GM12878 (cell line): ENCODE results near the gene GMCL2. TPM values are rescaled to one million over a fixed set of nuclear protein-coding genes. Genes with fewer than 3 reads are reported as not detected.

Experiments used
- ATAC-seq: fragments of 200-7000 bp; cut with Tn5 transposase; 3 replicates; pipeline ENCODE4 v1.9.1; 2020; ENCODE audit warnings: mild to moderate bottlenecking, moderate library complexity
- BruUV-seq: library from RNA; stranded (reverse); fragments of 400-500 nt; replicated peaks from 2 replicates; lab custom pipeline; 2021; lab: Mats Ljungman, UMichigan
- CTCF ChIA-PET: fragments of 300-600 bp; sonication (Branson Sonifier 250); formaldehyde crosslinking; extraction: SDS; loops from one replicate; lab custom pipeline; 2021; ENCODE audit warnings: inconsistent platforms; lab: Yijun Ruan, JAX
- POLR2A ChIA-PET: fragments of 350-600 bp; formaldehyde crosslinking; extraction: SDS; loops from one replicate; lab custom pipeline; 2021; ENCODE audit warnings: inconsistent platforms; lab: Charles Lee
- RAD21 ChIA-PET: fragments of 300-600 bp; sonication (Branson Sonifier 250); formaldehyde crosslinking; loops from one replicate; lab custom pipeline; 2023; ENCODE audit warnings: antibody characterized with exemption; ENCODE audit not compliant: unreplicated experiment; lab: Charles Lee
- SMC1A ChIA-PET: fragments of 300-600 bp; sonication (Branson Sonifier 250); formaldehyde crosslinking; loops from one replicate; lab custom pipeline; 2023; ENCODE audit not compliant: unreplicated experiment, uncharacterized antibody; lab: Charles Lee
- DNase-seq: peaks from one replicate; pipeline ENCODE4 v3.0.0-alpha.2; 2011; ENCODE audit warnings: low read depth, low spot score
- FAIRE-seq: peaks from 3 replicates; lab custom pipeline; 2011; peaks lifted over from hg19 to GRCh38; lab: Jason Lieb, UNC
- H2AFZ ChIP-seq: 2 replicates; pipeline ENCODE4 v1.6.0; 2011; ENCODE audit warnings: low read depth, low read length, control low read depth; ENCODE audit not compliant: control insufficient read depth
- H3K27ac ChIP-seq: 2 replicates; pipeline ENCODE4 v1.5.1; 2011; ENCODE audit warnings: control low read depth; ENCODE audit not compliant: control insufficient read depth, insufficient read depth
- H3K27me3 ChIP-seq, 2 experiments: replicated peaks in 1 of 2; 2 replicates each; pipeline versions ENCODE4 v1.6.0 to v1.6.1; 2011; ENCODE audit warnings: low read length in 1 of 2; ENCODE audit not compliant: control insufficient read depth in 2 of 2, insufficient read depth in 2 of 2
- H3K36me3 ChIP-seq, 2 experiments: 2 replicates each; pipeline ENCODE4 v1.5.1; 2011; ENCODE audit warnings: low read length in 1 of 2; ENCODE audit not compliant: control insufficient read depth in 2 of 2, insufficient read depth in 2 of 2
- H3K4me1 ChIP-seq: 2 replicates; pipeline ENCODE4 v1.6.1; 2011; ENCODE audit warnings: mild to moderate bottlenecking, low read length, moderate library complexity, mixed read lengths; ENCODE audit not compliant: control insufficient read depth, insufficient read depth
- H3K4me2 ChIP-seq: 2 replicates; pipeline ENCODE4 v1.6.0; 2011; ENCODE audit warnings: control low read depth; ENCODE audit not compliant: control insufficient read depth, insufficient read depth
- H3K4me3 ChIP-seq: fragments of 200-600 bp; sonication (generic); 2 replicates; pipeline ENCODE4 v1.5.1; 2016
- H3K79me2 ChIP-seq: 2 replicates; pipeline ENCODE4 v1.6.0; 2011; ENCODE audit warnings: low read length; ENCODE audit not compliant: control insufficient read depth, insufficient read depth
- H3K9ac ChIP-seq: 2 replicates; pipeline ENCODE4 v1.8.0; 2011; ENCODE audit warnings: low read length, control low read depth, mixed read lengths; ENCODE audit not compliant: control insufficient read depth, insufficient read depth
- H3K9me3 ChIP-seq: replicated peaks from 3 replicates; pipeline ENCODE4 v1.5.1; 2011; ENCODE audit warnings: mild to moderate bottlenecking, low read length; ENCODE audit not compliant: control insufficient read depth, insufficient read depth
- H4K20me1 ChIP-seq: 2 replicates; pipeline ENCODE4 v1.6.0; 2011; ENCODE audit not compliant: control insufficient read depth, insufficient read depth
- BACH1 ChIP-seq: fragments of 450-650 bp; IDR thresholded peaks from 2 replicates; pipeline ENCODE4 v1.6.1; 2017; ENCODE audit warnings: mild to moderate bottlenecking, borderline replicate concordance
- FOXK2 ChIP-seq: fragments of 450-650 bp; IDR thresholded peaks from 2 replicates; pipeline ENCODE4 v1.6.1; 2017; ENCODE audit warnings: mild to moderate bottlenecking, moderate library complexity
- HCFC1 ChIP-seq: fragments of 150-350 bp; IDR thresholded peaks from 2 replicates; pipeline ENCODE4 v1.6.1; 2014; ENCODE audit warnings: low read length
- MTA3 ChIP-seq: IDR thresholded peaks from 2 replicates; pipeline ENCODE4 v1.6.1; 2012; ENCODE audit warnings: low read length, inconsistent platforms, borderline replicate concordance
- NFYA ChIP-seq: IDR thresholded peaks from 2 replicates; pipeline ENCODE4 v1.6.1; 2011; ENCODE audit warnings: low read depth, mild to moderate bottlenecking, low read length, improper control_type of control experiment, borderline replicate concordance
- SIX5 ChIP-seq: IDR thresholded peaks from 2 replicates; pipeline ENCODE4 v1.6.1; 2011; ENCODE audit warnings: mild to moderate bottlenecking, low read depth, low read length, moderate library complexity; ENCODE audit not compliant: severe bottlenecking
- SP1 ChIP-seq: IDR thresholded peaks from one replicate; pipeline ENCODE4 v1.6.1; 2011; ENCODE audit warnings: low read depth, low read length
- SUZ12 ChIP-seq: fragments of 200-600 bp; sonication (generic); IDR thresholded peaks from one replicate; pipeline ENCODE4 v1.6.1; 2018; ENCODE audit warnings: antibody characterized with exemption, mild to moderate bottlenecking; ENCODE audit not compliant: unreplicated experiment
- ZNF622 ChIP-seq: fragments of 450-650 bp; IDR thresholded peaks from 2 replicates; pipeline ENCODE4 v1.6.1; 2017; ENCODE audit warnings: mild to moderate bottlenecking, inconsistent platforms
- WGBS: methylation state at CpG from one replicate; pipeline ENCODE4 v1.1.6; 2016; ENCODE audit warnings: low lambda C conversion rate; ENCODE audit not compliant: insufficient replicate concordance, insufficient coverage; ENCODE audit errors: missing lambda C conversion rate; 5-methylcytosine and 5-hydroxymethylcytosine counted together
- in situ Hi-C: fragments of 300-500 bp; cut with MboI; formaldehyde crosslinking; loops from 9 replicates; pipeline ENCODE4 v1.14.3; 2018; ENCODE audit warnings: mixed read lengths
- intact Hi-C: fragments of 100-400 bp; cut with micrococcal nuclease; formaldehyde crosslinking; loops from one replicate; pipeline ENCODE4 v1.14.2; 2022; ENCODE audit not compliant: unreplicated experiment
- polyA plus RNA-seq, 11 experiments: library from polyadenylated mRNA; depleted of rRNA in 4 of 11; unstranded in 6 of 11; stranded (reverse) in 5 of 11; fragments of >200 nt; fragmentation: Nextera tagmentation in 4 of 11; fragmentation: Illumina TruSeq in 1 of 11; extraction: Ambion mirVana in 4 of 11; extraction: Trizol in 1 of 11; gene quantifications; 1 replicate in 1 of 11; 2 replicates in 10 of 11; pipeline versions ENCODE4 v1.2.1 to v1.2.3, GENCODE V29; 2011 to 2016; ENCODE audit warnings: inconsistent platforms in 2 of 11, missing spikeins in 2 of 11, low read depth in 1 of 11
- total RNA-seq, 4 experiments: library from RNA; depleted of rRNA in 3 of 4; stranded (reverse); fragments of >200 nt in 3 of 4; fragmentation: Illumina TruSeq in 1 of 4; extraction: Trizol in 1 of 4; gene quantifications; 2 replicates each; pipeline versions ENCODE4 v1.2.1 to v1.2.3, GENCODE V29; 2013 to 2021
- TF ChIP-seq, protein P1 (sequence below): IDR thresholded peaks from 2 replicates; pipeline ENCODE4 v1.6.1; 2012; ENCODE audit warnings: mild to moderate bottlenecking, low read depth, low read length
- TF ChIP-seq, protein P2 (sequence below): IDR thresholded peaks from 2 replicates; pipeline ENCODE4 v1.6.1; 2012; ENCODE audit warnings: low read length, inconsistent platforms

Gene GMCL2
- total and polyA plus RNA-seq, 10 of the 15 experiments (the other 5 are each of a cell fraction or from before 2014, with no cell fraction given) = 0.07 TPM; not detected in 9

DNA sequence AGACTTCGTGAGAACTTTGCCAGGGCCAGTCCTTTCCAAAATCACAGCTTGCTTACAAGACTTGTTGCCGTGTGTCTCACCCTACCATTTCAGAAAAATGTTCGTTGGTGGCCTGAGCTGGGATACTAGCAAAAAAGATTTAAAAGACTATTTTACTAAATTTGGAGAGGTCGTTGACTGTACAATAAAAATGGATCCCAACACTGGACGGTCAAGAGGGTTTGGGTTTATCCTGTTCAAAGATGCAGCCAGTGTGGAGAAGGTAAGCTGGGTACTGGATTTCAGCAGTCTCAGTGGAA is 18.5 kb upstream of the GMCL2 start:
- Histone ChIP-seq H4K20me1 (peaks cover 24% of the 10 kb centered on the region), H3K9ac (peak overlapping the region; percentile 84), H2AFZ (no peak overlapping the region), H3K79me2 (peaks cover 62% of the 10 kb centered on the region), H3K27ac (peak overlapping the region; percentile 67), H3K27me3 (no peaks in the 10 kb centered on the region), H3K36me3 (peaks cover 31 to 46% of the 10 kb centered on the region in 2 experiments), H3K9me3 (no peaks in the 10 kb centered on the region), H3K4me3 (peak overlapping the region; percentile 97), H3K4me2 (peak overlapping the region; percentile 88), H3K4me1 (peaks cover 15% of the 10 kb centered on the region)
- TF ChIP-seq MTA3 (peak; percentile 59; the same call in 1 of the 2 replicates), FOXK2 (no peak)
- SMC1A ChIA-PET = interaction anchor here (1.1 to 2.1 kb wide), 3 partner anchors 10 to 25 kb away, joined by 3 to 5 read pairs (median 4); no protein-coding TSS in a partner anchor
- CTCF ChIA-PET = interaction anchor here (2.8 kb wide), 1 partner anchor 10 kb away, joined by 12 read pairs; no protein-coding TSS in a partner anchor
- intact Hi-C loops = no loop called here
- ATAC-seq = no peak
- no TSS peak for BruUV-seq
- 0% methylated on average over 5 of the region's 5 CpGs for WGBS
- POLR2A ChIA-PET = interaction anchor here (0.5 to 1.1 kb wide), 2 partner anchors 11 to 1177 kb away, joined by 3 to 5 read pairs; no protein-coding TSS in a partner anchor
- RAD21 ChIA-PET = no interaction called here
- DNase-seq = no peak
- no peak for FAIRE-seq
- in situ Hi-C loops = no loop called here

DNA sequence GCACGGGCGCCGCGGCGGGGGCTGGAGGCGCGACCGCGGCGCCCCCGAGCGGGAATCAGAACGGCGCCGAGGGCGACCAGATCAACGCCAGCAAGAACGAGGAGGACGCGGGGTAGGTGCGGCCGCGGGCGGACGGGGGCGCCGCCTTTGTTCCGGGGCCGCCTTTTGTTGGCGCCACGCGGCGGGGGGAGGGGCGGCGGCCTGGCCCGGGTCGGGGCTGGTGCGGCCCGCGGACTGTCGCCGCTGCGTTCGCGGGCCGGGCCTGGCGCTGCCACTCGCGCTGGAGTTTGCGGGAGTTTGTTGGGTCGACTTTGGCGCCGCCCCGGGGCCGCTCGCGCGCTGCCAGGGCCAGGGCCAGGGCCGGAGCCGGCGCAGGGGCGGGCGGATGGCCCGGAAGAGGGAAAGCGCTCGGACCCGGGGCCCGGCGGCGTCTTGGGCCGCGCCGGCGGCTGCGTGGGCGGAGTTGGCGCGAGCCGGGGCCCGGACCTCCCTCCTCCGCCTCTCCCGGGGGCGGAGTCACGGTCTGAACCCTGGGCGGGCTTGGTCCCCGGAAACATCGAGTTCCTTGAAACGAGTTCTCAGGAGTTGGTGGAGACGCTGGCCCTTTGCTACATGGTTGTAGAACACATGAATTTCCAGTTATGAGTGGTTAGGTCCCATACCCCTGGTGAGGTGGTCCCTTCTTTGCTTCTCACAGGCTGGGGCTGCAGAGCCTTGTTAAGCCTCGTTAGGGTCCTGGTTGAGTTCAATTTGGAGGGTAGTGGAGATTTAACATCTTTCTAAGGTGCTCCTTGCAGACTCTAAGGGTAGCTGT is 18.0 kb upstream of the GMCL2 start:
- BruUV-seq = no TSS peak
- Histone ChIP-seq H3K79me2 (peaks cover 58% of the 10 kb centered on the region), H3K4me2 (peak overlapping the region; percentile 88), H4K20me1 (peaks cover 24% of the 10 kb centered on the region), H3K9ac (peak overlapping the region; percentile 84), H2AFZ (no peak overlapping the region), H3K9me3 (no peaks in the 10 kb centered on the region), H3K27me3 (no peaks in the 10 kb centered on the region), H3K4me1 (peaks cover 15% of the 10 kb centered on the region), H3K4me3 (peak overlapping the region; percentile 97), H3K27ac (peak overlapping the region; percentile 67), H3K36me3 (peaks cover 27 to 42% of the 10 kb centered on the region in 2 experiments)
- CTCF ChIA-PET = interaction anchor here (1.1 to 2.8 kb wide), 4 partner anchors 9 to 129 kb away, joined by 3 to 12 read pairs (median 4); no protein-coding TSS in a partner anchor
- FAIRE-seq = peak; percentile 52
- intact Hi-C loops = no loop called here
- POLR2A ChIA-PET = interaction anchor here (0.5 to 1.5 kb wide), 6 partner anchors 11 to 1177 kb away, joined by 3 to 13 read pairs (median 5); partner anchors contain the start of gene PHYKPL
- SMC1A ChIA-PET = interaction anchor here (1.1 to 1.3 kb wide), 3 partner anchors 11 to 27 kb away, joined by 3 to 4 read pairs (median 3); partner anchors contain the start of gene PHYKPL
- RAD21 ChIA-PET = no interaction called here
- ATAC-seq = peak; percentile 73
- in situ Hi-C loops = no loop called here
- DNase-seq = no peak
- under 1% methylated on average over 48 of the region's 90 CpGs for WGBS
- TF ChIP-seq ZNF622 = no peak
- TF ChIP-seq BACH1 = peak; percentile 73; the same call in 1 of the 2 replicates
- TF ChIP-seq, protein P1, sequence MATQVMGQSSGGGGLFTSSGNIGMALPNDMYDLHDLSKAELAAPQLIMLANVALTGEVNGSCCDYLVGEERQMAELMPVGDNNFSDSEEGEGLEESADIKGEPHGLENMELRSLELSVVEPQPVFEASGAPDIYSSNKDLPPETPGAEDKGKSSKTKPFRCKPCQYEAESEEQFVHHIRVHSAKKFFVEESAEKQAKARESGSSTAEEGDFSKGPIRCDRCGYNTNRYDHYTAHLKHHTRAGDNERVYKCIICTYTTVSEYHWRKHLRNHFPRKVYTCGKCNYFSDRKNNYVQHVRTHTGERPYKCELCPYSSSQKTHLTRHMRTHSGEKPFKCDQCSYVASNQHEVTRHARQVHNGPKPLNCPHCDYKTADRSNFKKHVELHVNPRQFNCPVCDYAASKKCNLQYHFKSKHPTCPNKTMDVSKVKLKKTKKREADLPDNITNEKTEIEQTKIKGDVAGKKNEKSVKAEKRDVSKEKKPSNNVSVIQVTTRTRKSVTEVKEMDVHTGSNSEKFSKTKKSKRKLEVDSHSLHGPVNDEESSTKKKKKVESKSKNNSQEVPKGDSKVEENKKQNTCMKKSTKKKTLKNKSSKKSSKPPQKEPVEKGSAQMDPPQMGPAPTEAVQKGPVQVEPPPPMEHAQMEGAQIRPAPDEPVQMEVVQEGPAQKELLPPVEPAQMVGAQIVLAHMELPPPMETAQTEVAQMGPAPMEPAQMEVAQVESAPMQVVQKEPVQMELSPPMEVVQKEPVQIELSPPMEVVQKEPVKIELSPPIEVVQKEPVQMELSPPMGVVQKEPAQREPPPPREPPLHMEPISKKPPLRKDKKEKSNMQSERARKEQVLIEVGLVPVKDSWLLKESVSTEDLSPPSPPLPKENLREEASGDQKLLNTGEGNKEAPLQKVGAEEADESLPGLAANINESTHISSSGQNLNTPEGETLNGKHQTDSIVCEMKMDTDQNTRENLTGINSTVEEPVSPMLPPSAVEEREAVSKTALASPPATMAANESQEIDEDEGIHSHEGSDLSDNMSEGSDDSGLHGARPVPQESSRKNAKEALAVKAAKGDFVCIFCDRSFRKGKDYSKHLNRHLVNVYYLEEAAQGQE = no peak
- TF ChIP-seq, protein P2, sequence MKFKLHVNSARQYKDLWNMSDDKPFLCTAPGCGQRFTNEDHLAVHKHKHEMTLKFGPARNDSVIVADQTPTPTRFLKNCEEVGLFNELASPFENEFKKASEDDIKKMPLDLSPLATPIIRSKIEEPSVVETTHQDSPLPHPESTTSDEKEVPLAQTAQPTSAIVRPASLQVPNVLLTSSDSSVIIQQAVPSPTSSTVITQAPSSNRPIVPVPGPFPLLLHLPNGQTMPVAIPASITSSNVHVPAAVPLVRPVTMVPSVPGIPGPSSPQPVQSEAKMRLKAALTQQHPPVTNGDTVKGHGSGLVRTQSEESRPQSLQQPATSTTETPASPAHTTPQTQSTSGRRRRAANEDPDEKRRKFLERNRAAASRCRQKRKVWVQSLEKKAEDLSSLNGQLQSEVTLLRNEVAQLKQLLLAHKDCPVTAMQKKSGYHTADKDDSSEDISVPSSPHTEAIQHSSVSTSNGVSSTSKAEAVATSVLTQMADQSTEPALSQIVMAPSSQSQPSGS = no peak
- no peak for TF ChIP-seq NFYA
- TF ChIP-seq HCFC1 = no peak
- no peak for TF ChIP-seq SIX5
- peak; percentile 34 for TF ChIP-seq SP1
- TF ChIP-seq SUZ12 = no peak
